GM18505 (cell line): ENCODE measurements around the gene HOXB5.

Source experiments
- ATAC-seq: cut with Tn5 transposase; IDR thresholded peaks from one replicate; pipeline ENCODE4 v1.9.1; 2021; ENCODE audit not compliant: unreplicated experiment
- POLR2A ChIP-seq: IDR thresholded peaks from 4 replicates; pipeline ENCODE4 v1.6.1; 2011; ENCODE audit warnings: borderline replicate concordance; ENCODE audit not compliant: insufficient read depth, insufficient read length; ENCODE audit errors: extremely low read depth

HOXB5 gene

GRCh38 chr17:48632579-48633265 lies 39.1 kb upstream of the HOXB5 start:
- ATAC-seq = no peak
- no peak for TF ChIP-seq POLR2A

GRCh38 chr17:48631693-48632578 lies 38.4 kb upstream of the HOXB5 start:
- TF ChIP-seq POLR2A = no peak

GRCh38 chr17:48630925-48631692 lies 37.5 kb upstream of the HOXB5 start:
- no peak for ATAC-seq
- TF ChIP-seq POLR2A = no peak

More at GRCh38 chr17:48631693-48632578, 38.4 kb upstream of the HOXB5 start:
- no peak for ATAC-seq

GRCh38 chr17:48630009-48630924 lies 36.7 kb upstream of the HOXB5 start:
- no peak for ATAC-seq

GRCh38 chr17:48629411-48629759 lies 35.8 kb upstream of the HOXB5 start:
- TF ChIP-seq POLR2A = no peak
- ATAC-seq = no peak

More at GRCh38 chr17:48630009-48630924, 36.7 kb upstream of the HOXB5 start:
- TF ChIP-seq POLR2A = no peak

- no peak for ATAC-seq
These were observed 35.3 kb upstream of the HOXB5 start for GRCh38 chr17:48628649-48629410.

GRCh38 chr17:48627623-48628521 lies 34.3 kb upstream of the HOXB5 start:
- no peak for ATAC-seq
- TF ChIP-seq POLR2A = no peak

More at GRCh38 chr17:48628649-48629410, 35.3 kb upstream of the HOXB5 start:
- no peak for TF ChIP-seq POLR2A

- ATAC-seq = no peak
- TF ChIP-seq POLR2A = no peak
These were observed 33.6 kb upstream of the HOXB5 start for GRCh38 chr17:48627118-48627597.

GRCh38 chr17:48626245-48627117 lies 32.9 kb upstream of the HOXB5 start, which contains the start of gene HOXB9:
HOXB9 (minus strand) TSS chr17:48626358; CDS start chr17:48626269, 89 bp downstream.
- ATAC-seq = no peak
- TF ChIP-seq POLR2A = no peak

- ATAC-seq = no peak
- TF ChIP-seq POLR2A = no peak
These were observed 32.1 kb upstream of the HOXB5 start for GRCh38 chr17:48625495-48626244.
